Measurements from ENCODE around the gene CCR6.

- TF ChIP-seq CTCF (IDR thresholded peaks at IDR 0.05) (no peak), POLR2A (IDR thresholded peaks at IDR 0.05) (no peak)
Measured at GRCh38 chr6:167124753-167125152, 1.9 kb downstream of the CCR6 start.
